T-helper 1 cell treated with Interleukin-12 subunit alpha and Interleukin-12 subunit beta and Interleukin-4 antibody, amounts not matched to agents 30 μg/mL and 1 μg/mL, for 36 hours (primary cell): ENCODE measurements around the gene TMTC2.
"Not testable (repeated sequence)": the region's sequence is repeated elsewhere in the genome, so short reads cannot be mapped to it uniquely, and the experiment has no call there.

Experiments used
- H3K27ac Mint-ChIP-seq: one replicate; pipeline ENCODE4 v1.8.0; 2021; ENCODE audit warnings: mild to moderate bottlenecking, mixed read lengths
- H3K27me3 Mint-ChIP-seq: one replicate; pipeline ENCODE4 v1.8.0; 2021; ENCODE audit warnings: low read depth, mixed read lengths
- H3K36me3 Mint-ChIP-seq: one replicate; pipeline ENCODE4 v1.8.0; 2021; ENCODE audit warnings: low read depth, mixed read lengths
- H3K4me1 Mint-ChIP-seq: one replicate; pipeline ENCODE4 v1.8.0; 2021; ENCODE audit warnings: low read depth, mixed read lengths
- H3K4me3 Mint-ChIP-seq: one replicate; pipeline ENCODE4 v1.8.0; 2021; ENCODE audit warnings: mild to moderate bottlenecking, moderate library complexity, mixed read lengths
- H3K9me3 Mint-ChIP-seq: one replicate; pipeline ENCODE4 v1.8.0; 2021; ENCODE audit warnings: mixed read lengths

Gene TMTC2

DNA sequence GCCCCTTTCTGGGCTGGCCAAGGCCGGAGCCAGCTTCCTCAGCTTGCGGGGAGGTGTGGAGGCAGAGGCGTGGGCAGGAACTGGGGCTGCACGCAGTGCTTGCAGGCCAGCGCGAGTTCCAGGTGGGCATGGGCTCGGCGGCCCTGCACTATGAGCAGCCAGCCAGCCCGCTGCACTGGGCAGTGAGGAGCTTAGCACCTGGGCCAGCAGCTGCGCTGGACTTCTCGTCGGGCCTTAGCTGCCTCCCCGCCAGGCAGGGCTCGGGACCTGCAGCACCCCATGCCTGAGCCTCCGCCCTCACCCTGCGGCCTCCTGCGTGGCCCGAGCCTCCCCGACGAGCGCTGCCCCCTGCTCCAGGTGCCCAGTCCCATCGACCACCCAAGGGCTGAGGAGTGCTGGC is 42.0 kb downstream of the TMTC2 start:
- no peaks in the 10 kb centered on the region for H3K4me1 Mint-ChIP-seq
- H3K9me3 Mint-ChIP-seq, result no peaks in the 10 kb centered on the region
- no peak overlapping the region for H3K27ac Mint-ChIP-seq
- no peaks in the 10 kb centered on the region for H3K27me3 Mint-ChIP-seq
- H3K4me3 Mint-ChIP-seq, result no peak overlapping the region
- H3K36me3 Mint-ChIP-seq, result peaks cover 3% of the 10 kb centered on the region

- no peaks in the 10 kb centered on the region for H3K4me1 Mint-ChIP-seq
- no peak overlapping the region for H3K27ac Mint-ChIP-seq
- H3K36me3 Mint-ChIP-seq, result peaks cover 3% of the 10 kb centered on the region
- H3K4me3 Mint-ChIP-seq, result no peak overlapping the region
- H3K9me3 Mint-ChIP-seq, result no peaks in the 10 kb centered on the region
- no peaks in the 10 kb centered on the region for H3K27me3 Mint-ChIP-seq
Measured at GRCh38 chr12:82730953-82731459, 44.3 kb downstream of the TMTC2 start.

DNA sequence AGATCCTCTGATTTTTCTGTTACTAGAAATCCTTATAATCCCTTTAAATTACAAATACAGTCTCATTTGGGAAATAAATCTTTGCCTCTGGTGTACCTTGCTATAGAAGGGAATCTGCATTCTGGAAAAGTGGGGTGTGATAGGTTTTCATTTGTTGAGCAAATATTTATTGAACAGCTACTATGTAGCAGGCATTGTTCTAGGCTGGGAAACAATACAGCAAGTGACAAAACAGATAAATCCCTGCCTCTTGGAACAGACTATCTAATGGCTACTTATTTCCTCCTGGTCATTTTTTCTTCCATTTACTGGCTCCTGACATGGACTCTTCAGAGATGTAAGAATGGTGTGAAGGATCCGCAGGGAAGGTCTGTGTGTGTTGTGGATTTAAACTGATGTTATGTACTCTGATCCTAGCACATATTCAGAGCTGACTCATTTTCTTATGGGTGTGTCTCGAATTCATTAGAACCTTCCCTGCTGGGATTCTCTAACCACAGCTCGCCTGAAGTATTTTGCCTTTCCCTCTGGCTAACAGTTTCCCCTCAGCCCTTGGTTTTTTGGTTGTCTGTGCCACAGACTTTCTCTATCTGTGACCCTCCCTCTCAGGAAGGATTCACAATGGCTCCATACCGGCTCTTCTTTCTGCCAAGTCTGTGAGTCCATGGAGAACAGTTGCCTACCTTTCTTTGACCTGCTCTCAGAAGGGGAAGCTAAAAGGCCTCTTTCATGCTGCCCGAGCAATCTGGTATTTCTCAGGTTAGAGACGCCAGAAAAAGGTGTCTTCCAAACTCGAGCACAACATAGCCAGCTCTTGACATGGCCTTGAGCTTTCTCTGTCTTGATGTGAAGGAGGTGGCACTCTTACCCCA is 53.7 kb downstream of the TMTC2 start:
- H3K27me3 Mint-ChIP-seq, result no peaks in the 10 kb centered on the region

GRCh38 chr12:82745063-82745674 is 58.5 kb downstream of the TMTC2 start:
- H3K9me3 Mint-ChIP-seq, result no peaks in the 10 kb centered on the region
- no peak overlapping the region for H3K4me3 Mint-ChIP-seq

More for the DNA sequence above, 53.7 kb downstream of the TMTC2 start:
- H3K4me3 Mint-ChIP-seq, result no peak overlapping the region
- no peak overlapping the region for H3K27ac Mint-ChIP-seq
- H3K9me3 Mint-ChIP-seq, result no peaks in the 10 kb centered on the region
- H3K4me1 Mint-ChIP-seq, result no peaks in the 10 kb centered on the region
- H3K36me3 Mint-ChIP-seq, result no peaks in the 10 kb centered on the region

DNA sequence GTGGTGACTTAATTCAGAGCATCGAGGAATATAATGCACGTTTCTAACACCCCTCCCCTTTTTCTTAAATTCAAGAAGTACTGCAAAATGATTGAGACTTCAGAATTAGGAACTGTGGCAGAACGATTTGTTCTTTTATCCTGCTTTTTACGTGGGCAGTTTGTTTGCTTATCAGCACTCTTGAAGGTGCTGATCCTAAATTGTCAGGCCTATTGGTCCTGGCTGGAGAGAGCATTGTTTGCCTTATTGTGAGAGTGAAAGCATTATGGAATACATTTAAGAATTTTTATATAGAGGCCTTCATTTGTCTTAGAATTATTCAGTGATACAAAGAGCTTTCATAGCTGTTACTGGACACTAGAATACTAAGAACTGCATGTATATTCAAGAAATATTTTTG is 59.1 kb downstream of the TMTC2 start:
- Mint-ChIP-seq H3K27ac (no peak overlapping the region), H3K4me3 (no peak overlapping the region), H3K27me3 (no peaks in the 10 kb centered on the region), H3K9me3 (no peaks in the 10 kb centered on the region), H3K4me1 (no peaks in the 10 kb centered on the region), H3K36me3 (no peaks in the 10 kb centered on the region)

More at GRCh38 chr12:82745063-82745674, 58.5 kb downstream of the TMTC2 start:
- H3K36me3 Mint-ChIP-seq, result no peaks in the 10 kb centered on the region
- no peaks in the 10 kb centered on the region for H3K27me3 Mint-ChIP-seq
- no peaks in the 10 kb centered on the region for H3K4me1 Mint-ChIP-seq
- no peak overlapping the region for H3K27ac Mint-ChIP-seq

GRCh38 chr12:82746668-82747067 is 60.0 kb downstream of the TMTC2 start:
- H3K36me3 Mint-ChIP-seq, result no peaks in the 10 kb centered on the region
- no peaks in the 10 kb centered on the region for H3K4me1 Mint-ChIP-seq
- H3K27ac Mint-ChIP-seq, result no peak overlapping the region
- H3K9me3 Mint-ChIP-seq, result no peaks in the 10 kb centered on the region
- no peak overlapping the region for H3K4me3 Mint-ChIP-seq
- H3K27me3 Mint-ChIP-seq, result no peaks in the 10 kb centered on the region

DNA sequence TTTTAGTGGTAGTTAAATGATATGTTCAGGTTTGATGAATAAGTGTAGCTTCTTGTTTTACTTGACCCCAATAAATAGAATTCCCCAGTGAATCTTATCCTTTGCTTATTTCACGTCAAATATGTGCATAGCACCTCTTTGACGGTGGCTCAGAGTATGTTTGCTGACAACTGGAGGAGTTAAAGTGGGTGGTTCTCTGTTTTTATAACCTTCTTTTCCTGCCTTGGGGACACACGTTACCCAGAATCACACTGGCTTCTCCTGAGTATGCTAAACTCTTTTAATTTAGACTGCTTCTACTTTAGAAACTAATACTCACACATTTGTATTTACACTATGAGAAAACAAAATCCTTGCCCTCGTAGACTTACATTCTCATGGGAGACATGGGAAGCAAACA is 62.3 kb downstream of the TMTC2 start:
- Mint-ChIP-seq H3K27me3 (no peaks in the 10 kb centered on the region), H3K4me1 (no peaks in the 10 kb centered on the region), H3K36me3 (no peaks in the 10 kb centered on the region), H3K27ac (no peak overlapping the region), H3K9me3 (no peaks in the 10 kb centered on the region), H3K4me3 (no peak overlapping the region)

DNA sequence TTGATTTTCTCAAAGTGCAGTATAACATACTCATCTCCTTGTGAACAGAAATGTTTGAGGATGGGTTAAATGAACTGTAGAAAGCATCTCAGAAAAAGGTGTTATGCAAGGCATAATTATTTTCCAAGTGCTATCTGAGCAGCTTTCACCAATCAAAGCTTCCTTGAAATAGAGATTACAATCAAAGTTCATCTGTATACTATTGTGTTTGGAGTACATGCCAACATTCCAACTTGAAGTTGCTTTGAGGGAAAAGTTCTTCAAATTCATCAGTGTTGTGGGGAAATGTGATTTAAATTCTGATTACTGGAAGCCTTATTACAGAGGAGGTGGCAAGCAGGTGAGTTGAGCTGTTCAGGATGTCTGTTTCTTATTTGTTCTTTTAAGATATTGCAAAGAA is 68.2 kb downstream of the TMTC2 start:
- H3K4me1 Mint-ChIP-seq, result no peaks in the 10 kb centered on the region
- H3K9me3 Mint-ChIP-seq, result no peaks in the 10 kb centered on the region
- no peaks in the 10 kb centered on the region for H3K36me3 Mint-ChIP-seq
- H3K4me3 Mint-ChIP-seq, result no peak overlapping the region
- H3K27me3 Mint-ChIP-seq, result no peaks in the 10 kb centered on the region
- H3K27ac Mint-ChIP-seq, result no peak overlapping the region

GRCh38 chr12:82756303-82756702 is 69.6 kb downstream of the TMTC2 start:
- no peaks in the 10 kb centered on the region for H3K36me3 Mint-ChIP-seq
- H3K27me3 Mint-ChIP-seq, result no peaks in the 10 kb centered on the region
- H3K4me3 Mint-ChIP-seq, result no peak overlapping the region
- no peaks in the 10 kb centered on the region for H3K9me3 Mint-ChIP-seq
- no peaks in the 10 kb centered on the region for H3K4me1 Mint-ChIP-seq
- no peak overlapping the region for H3K27ac Mint-ChIP-seq

GRCh38 chr12:82757059-82757458 is 70.4 kb downstream of the TMTC2 start:
- Mint-ChIP-seq H3K27ac (no peak overlapping the region), H3K9me3 (no peaks in the 10 kb centered on the region), H3K27me3 (no peaks in the 10 kb centered on the region), H3K4me3 (no peak overlapping the region), H3K36me3 (no peaks in the 10 kb centered on the region), H3K4me1 (no peaks in the 10 kb centered on the region)

GRCh38 chr12:82757656-82758055 is 71.0 kb downstream of the TMTC2 start:
- Mint-ChIP-seq H3K27me3 (no peaks in the 10 kb centered on the region), H3K4me1 (no peaks in the 10 kb centered on the region), H3K4me3 (no peak overlapping the region), H3K36me3 (no peaks in the 10 kb centered on the region), H3K27ac (no peak overlapping the region), H3K9me3 (no peaks in the 10 kb centered on the region)

DNA sequence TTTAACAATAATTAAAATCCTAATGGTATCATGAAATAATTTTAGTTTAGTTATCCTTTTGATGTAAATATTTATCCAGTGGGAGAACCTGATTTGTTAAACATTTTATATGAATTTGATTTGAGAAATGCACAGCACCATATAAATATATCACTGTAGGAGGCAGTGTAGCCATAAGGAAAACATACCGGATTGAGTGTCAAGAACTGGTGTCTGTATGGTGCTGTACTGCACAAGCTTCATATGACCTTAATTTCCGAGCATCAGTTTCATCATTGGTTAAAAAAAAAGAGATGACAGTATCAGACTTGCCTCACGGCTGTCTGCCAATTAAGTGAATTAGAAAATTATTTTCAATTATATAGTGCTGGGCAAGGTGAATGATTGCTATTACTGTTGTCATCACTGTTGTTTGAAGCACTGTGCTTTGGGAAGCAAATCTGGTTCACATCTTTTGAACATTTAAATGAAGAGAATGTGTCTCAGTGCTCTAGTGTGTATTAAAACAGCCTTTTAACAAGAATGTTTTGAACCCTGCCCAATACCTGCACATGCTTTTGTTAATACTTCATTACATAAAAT is 72.1 kb downstream of the TMTC2 start:
- Mint-ChIP-seq H3K27me3 (no peaks in the 10 kb centered on the region), H3K27ac (no peak overlapping the region), H3K36me3 (no peaks in the 10 kb centered on the region), H3K4me1 (no peaks in the 10 kb centered on the region), H3K9me3 (no peaks in the 10 kb centered on the region), H3K4me3 (no peak overlapping the region)

DNA sequence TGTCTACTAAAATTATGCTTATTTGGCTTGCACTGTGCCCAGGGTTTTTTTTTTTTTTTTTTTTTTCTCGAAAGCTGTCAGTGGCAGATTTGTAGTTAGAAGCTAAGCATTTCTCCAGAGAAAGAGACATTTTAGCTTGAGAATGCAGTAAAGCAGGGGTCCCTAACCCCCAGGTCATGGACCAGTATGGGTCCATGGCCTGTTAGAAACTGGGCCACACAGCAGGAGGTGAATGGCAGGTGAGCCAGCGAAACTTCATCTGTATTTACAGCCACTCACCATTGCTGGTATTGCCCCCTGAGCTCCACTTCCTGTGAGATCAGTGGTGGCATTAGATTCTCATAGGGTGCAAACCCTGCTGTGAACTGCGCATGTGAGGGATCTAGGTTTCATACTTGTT is 73.7 kb downstream of the TMTC2 start:
- Mint-ChIP-seq H3K4me3 (no peak overlapping the region), H3K27ac (no peak overlapping the region), H3K36me3 (no peaks in the 10 kb centered on the region), H3K27me3 (no peaks in the 10 kb centered on the region), H3K9me3 (no peaks in the 10 kb centered on the region), H3K4me1 (no peaks in the 10 kb centered on the region)

- H3K9me3 Mint-ChIP-seq, H3K4me3 Mint-ChIP-seq, H3K4me1 Mint-ChIP-seq, H3K27ac Mint-ChIP-seq, H3K36me3 Mint-ChIP-seq, H3K27me3 Mint-ChIP-seq: not testable (repeated sequence)
Measured at GRCh38 chr12:82765206-82765605, 78.5 kb downstream of the TMTC2 start.
